Measurements from ENCODE around the gene NT5DC4. TPM values are rescaled to one million over a fixed set of nuclear protein-coding genes. Genes with fewer than 3 reads are reported as not detected.

The NT5DC4 gene
- total RNA-seq, 2 experiments from 2014 or later, result not detected

GRCh38 chr2:112772911-112773475 lies 52.2 kb downstream of the NT5DC4 start:
- CTCF ChIA-PET, result interaction anchor here (0.6 to 1.3 kb wide), 4 partner anchors 12 to 718 kb away, joined by 3 to 5 read pairs (median 4); partner anchors contain the start of genes IL1A and TMEM87B
- Mint-ChIP-seq H3K9me3 (ENCODE audit: low read depth) (no peaks in the 10 kb centered on the region), H3K4me3 (no peak overlapping the region), H3K4me1 (peaks cover 15% of the 10 kb centered on the region), H3K27ac (no peak overlapping the region), H3K36me3 (ENCODE audit: low read depth) (no peaks in the 10 kb centered on the region), H3K27me3 (peaks cover 11% of the 10 kb centered on the region)
- ATAC-seq, result no peak
- intact Hi-C loops (cut with DNase I, micrococcal nuclease), result no loop called here
- no peak for DNase-seq
- POLR2A ChIA-PET, result no interaction called here

- no peak for ATAC-seq
- no peak for DNase-seq
- H3K27me3 Mint-ChIP-seq, result peaks cover 11% of the 10 kb centered on the region
- no peak overlapping the region for H3K27ac Mint-ChIP-seq
- CTCF ChIA-PET, result interaction anchor here (0.6 to 1.3 kb wide), 5 partner anchors 10 to 718 kb away, joined by 3 to 5 read pairs (median 3); partner anchors contain the start of genes IL1A and TMEM87B
- no peak overlapping the region for H3K4me3 Mint-ChIP-seq
- H3K4me1 Mint-ChIP-seq, result peaks cover 12% of the 10 kb centered on the region
- intact Hi-C loops (cut with DNase I, micrococcal nuclease), result no loop called here
- no peaks in the 10 kb centered on the region for H3K9me3 Mint-ChIP-seq (ENCODE audit: low read depth)
- POLR2A ChIA-PET, result no interaction called here
- no peaks in the 10 kb centered on the region for H3K36me3 Mint-ChIP-seq (ENCODE audit: low read depth)
Observed at GRCh38 chr2:112773556-112773955, 52.7 kb downstream of the NT5DC4 start.

- ChIA-PET CTCF (interaction anchor here (0.5 to 1.0 kb wide), 2 partner anchors 8 to 47 kb away, joined by 3 read pairs; no protein-coding TSS in a partner anchor), POLR2A (no interaction called here)
- Mint-ChIP-seq H3K4me1 (peaks cover 12% of the 10 kb centered on the region), H3K4me3 (no peak overlapping the region), H3K27me3 (peaks cover 18% of the 10 kb centered on the region), H3K36me3 (ENCODE audit: low read depth) (no peaks in the 10 kb centered on the region), H3K27ac (no peak overlapping the region), H3K9me3 (ENCODE audit: low read depth) (no peaks in the 10 kb centered on the region)
- intact Hi-C loops (cut with DNase I, micrococcal nuclease), result no loop called here
- no peak for DNase-seq
- ATAC-seq, result no peak
Observed at GRCh38 chr2:112774536-112775285, 53.9 kb downstream of the NT5DC4 start.

- ATAC-seq, result no peak
- ChIA-PET CTCF (interaction anchor here (0.9 kb wide), 1 partner anchor 84 kb away, joined by 3 read pairs; no protein-coding TSS in a partner anchor), POLR2A (no interaction called here)
Observed at GRCh38 chr2:112776113-112776512, 55.3 kb downstream of the NT5DC4 start.

GRCh38 chr2:112777036-112777435 lies 56.2 kb downstream of the NT5DC4 start:
- Mint-ChIP-seq H3K27me3 (peaks cover 18% of the 10 kb centered on the region), H3K4me3 (no peak overlapping the region), H3K36me3 (ENCODE audit: low read depth) (no peaks in the 10 kb centered on the region), H3K9me3 (ENCODE audit: low read depth) (no peaks in the 10 kb centered on the region), H3K27ac (peak overlapping the region; percentile 7), H3K4me1 (peaks cover 12% of the 10 kb centered on the region)
- ChIA-PET POLR2A (no interaction called here), CTCF (interaction anchor here (0.9 kb wide), 1 partner anchor 85 kb away, joined by 3 read pairs; no protein-coding TSS in a partner anchor)
- DNase-seq, result no peak
- intact Hi-C loops (cut with DNase I, micrococcal nuclease), result no loop called here
- no peak for ATAC-seq

More at GRCh38 chr2:112776113-112776512, 55.3 kb downstream of the NT5DC4 start:
- Mint-ChIP-seq H3K27me3 (peaks cover 18% of the 10 kb centered on the region), H3K9me3 (ENCODE audit: low read depth) (no peaks in the 10 kb centered on the region), H3K36me3 (ENCODE audit: low read depth) (no peaks in the 10 kb centered on the region), H3K27ac (no peak overlapping the region), H3K4me1 (peaks cover 12% of the 10 kb centered on the region), H3K4me3 (no peak overlapping the region)
- intact Hi-C loops (cut with DNase I, micrococcal nuclease), result no loop called here
- no peak for DNase-seq

- intact Hi-C loops (cut with DNase I, micrococcal nuclease), result no loop called here
- no peak overlapping the region for H3K4me3 Mint-ChIP-seq
- H3K36me3 Mint-ChIP-seq (ENCODE audit: low read depth), result no peaks in the 10 kb centered on the region
- DNase-seq (no peak), ATAC-seq (no peak)
- H3K27me3 Mint-ChIP-seq, result peaks cover 23% of the 10 kb centered on the region
- no peak overlapping the region for H3K27ac Mint-ChIP-seq
- no peaks in the 10 kb centered on the region for H3K9me3 Mint-ChIP-seq (ENCODE audit: low read depth)
- ChIA-PET CTCF (interaction anchor here (1.0 to 3.7 kb wide), 2 partner anchors 9 to 30 kb away, joined by 3 to 17 read pairs; no protein-coding TSS in a partner anchor), POLR2A (no interaction called here)
- H3K4me1 Mint-ChIP-seq, result peaks cover 14% of the 10 kb centered on the region
Observed at GRCh38 chr2:112779598-112779997, 58.8 kb downstream of the NT5DC4 start.

- DNase-seq (no peak), ATAC-seq (peak; percentile 39)
- no peak overlapping the region for H3K27ac Mint-ChIP-seq
- no peaks in the 10 kb centered on the region for H3K36me3 Mint-ChIP-seq (ENCODE audit: low read depth)
- no peaks in the 10 kb centered on the region for H3K9me3 Mint-ChIP-seq (ENCODE audit: low read depth)
- peaks cover 6% of the 10 kb centered on the region for H3K4me1 Mint-ChIP-seq
- H3K27me3 Mint-ChIP-seq, result peaks cover 19% of the 10 kb centered on the region
- intact Hi-C loops (cut with DNase I, micrococcal nuclease), result no loop called here
- H3K4me3 Mint-ChIP-seq, result no peak overlapping the region
- POLR2A ChIA-PET, result no interaction called here
- CTCF ChIA-PET, result interaction anchor here (3.7 kb wide), 1 partner anchor 33 kb away, joined by 17 read pairs; no protein-coding TSS in a partner anchor
Observed at GRCh38 chr2:112782234-112782799, 61.5 kb downstream of the NT5DC4 start.

- Mint-ChIP-seq H3K4me3 (peak overlapping the region; percentile 22), H3K27ac (no peak overlapping the region), H3K4me1 (peaks cover 3% of the 10 kb centered on the region)
Observed at GRCh38 chr2:112783187-112783714, 62.4 kb downstream of the NT5DC4 start.

GRCh38 chr2:112784199-112785189 lies 63.7 kb downstream of the NT5DC4 start, which contains the start of gene IL1A:
Gene IL1A, minus strand, starts transcription at chr2:112784493. Its CDS starts 723 bp downstream, at chr2:112783770.
- H3K27me3 Mint-ChIP-seq, result peaks cover 8% of the 10 kb centered on the region
- DNase-seq (peak; percentile 28), ATAC-seq (peak; percentile 71)
- intact Hi-C loops (cut with DNase I, micrococcal nuclease), result no loop called here
- peak within 1 kb of the TSS; percentile 22 for H3K4me3 Mint-ChIP-seq
- H3K27ac Mint-ChIP-seq, result no peak within 1 kb of the TSS
- no peaks in the 10 kb centered on the region for H3K36me3 Mint-ChIP-seq (ENCODE audit: low read depth)
- H3K9me3 Mint-ChIP-seq (ENCODE audit: low read depth), result no peaks in the 10 kb centered on the region
- CTCF ChIA-PET, result interaction anchor here (0.7 to 3.3 kb wide), 7 partner anchors 11 to 157 kb away, joined by 3 to 11 read pairs (median 3); no protein-coding TSS in a partner anchor
- POLR2A ChIA-PET, result interaction anchor here (0.7 kb wide), 1 partner anchor 19 kb away, joined by 3 read pairs; no protein-coding TSS in a partner anchor
- peaks cover 3% of the 10 kb centered on the region for H3K4me1 Mint-ChIP-seq

More at GRCh38 chr2:112783187-112783714, 62.4 kb downstream of the NT5DC4 start:
- H3K36me3 Mint-ChIP-seq (ENCODE audit: low read depth), result no peaks in the 10 kb centered on the region
- no peak for DNase-seq
- ChIA-PET POLR2A (no interaction called here), CTCF (interaction anchor here (0.5 to 1.1 kb wide), 5 partner anchors 9 to 930 kb away, joined by 3 to 5 read pairs (median 3); partner anchors contain the start of gene IL1B)
- no peaks in the 10 kb centered on the region for H3K9me3 Mint-ChIP-seq (ENCODE audit: low read depth)
- intact Hi-C loops (cut with DNase I, micrococcal nuclease), result no loop called here
- no peak for ATAC-seq
- H3K27me3 Mint-ChIP-seq, result peaks cover 13% of the 10 kb centered on the region

- ChIA-PET POLR2A (no interaction called here), CTCF (interaction anchor here (1.0 kb wide), 1 partner anchor 9 kb away, joined by 3 read pairs; no protein-coding TSS in a partner anchor)
- Mint-ChIP-seq H3K27ac (no peak overlapping the region), H3K4me1 (peaks cover 3% of the 10 kb centered on the region), H3K9me3 (ENCODE audit: low read depth) (no peaks in the 10 kb centered on the region), H3K4me3 (no peak overlapping the region), H3K27me3 (peaks cover 8% of the 10 kb centered on the region), H3K36me3 (ENCODE audit: low read depth) (no peaks in the 10 kb centered on the region)
- DNase-seq, result no peak
- no peak for ATAC-seq
- intact Hi-C loops (cut with DNase I, micrococcal nuclease), result no loop called here
Observed at GRCh38 chr2:112787294-112787693, 66.5 kb downstream of the NT5DC4 start.
